K562 (cell line): ENCODE results near the gene SH3BGR. TPM values are rescaled to one million over a fixed set of nuclear protein-coding genes. Genes with fewer than 3 reads are reported as not detected.
A peak's percentile ranks its signal among the peaks of the same experiment; 100 is the strongest.

ENCODE experiments used
- ATF6 ChIP-seq: sonication (generic); formaldehyde crosslinking; IDR thresholded peaks from 2 replicates; pipeline ENCODE4 v1.4.0; 2020; ENCODE audit warnings: mild to moderate bottlenecking, missing genetic modification reagents
- CHD1 ChIP-seq: fragments of 200-600 bp; sonication (generic); IDR thresholded peaks from one replicate; pipeline ENCODE4 v1.6.1; 2012; ENCODE audit warnings: mild to moderate bottlenecking, moderate library complexity, low read length, inconsistent platforms
- DACH1 ChIP-seq: fragments of 450-650 bp; IDR thresholded peaks from 2 replicates; pipeline ENCODE4 v1.6.1; 2018; ENCODE audit not compliant: partially characterized antibody
- ERF ChIP-seq: fragments of 450-650 bp; formaldehyde crosslinking; IDR thresholded peaks from 2 replicates; pipeline ENCODE4 v1.4.0; 2020; ENCODE audit warnings: mild to moderate bottlenecking, mixed read lengths
- ETS1 ChIP-seq: conservative IDR thresholded peaks from 2 replicates; pipeline ENCODE4 v1.6.1; 2011; ENCODE audit warnings: low read depth, mild to moderate bottlenecking, low read length; ENCODE audit not compliant: control insufficient read depth
- EZH2 ChIP-seq: IDR thresholded peaks from 2 replicates; pipeline ENCODE4 v1.6.1; 2012; ENCODE audit warnings: low read depth, mild to moderate bottlenecking, inconsistent platforms, low read length, borderline replicate concordance
- HES1 ChIP-seq: fragments of 450-650 bp; IDR thresholded peaks from 2 replicates; pipeline ENCODE4 v1.6.1; 2016; ENCODE audit warnings: low read depth, mild to moderate bottlenecking, moderate library complexity
- NKRF ChIP-seq: fragments of 450-650 bp; IDR thresholded peaks from 2 replicates; pipeline ENCODE4 v1.6.1; 2016; ENCODE audit warnings: borderline replicate concordance
- RBM39 ChIP-seq: fragments of 200-400 bp; formaldehyde crosslinking; optimal IDR thresholded peaks from 2 replicates; pipeline ENCODE3; 2018; ENCODE audit warnings: low read depth, low read length
- RCOR1 ChIP-seq, 2 experiments: IDR thresholded peaks; 2 replicates each; pipeline ENCODE4 v1.6.1; 2012; ENCODE audit warnings: low read depth in 2 of 2, low read length in 2 of 2, borderline replicate concordance in 1 of 2, improper control_type of control experiment in 1 of 2
- SMAD4 ChIP-seq: fragments of 250-450 bp; sonication (Bioruptor Pico); conservative IDR thresholded peaks from 2 replicates; pipeline ENCODE4 v1.8.0; 2021; ENCODE audit warnings: inconsistent platforms, mild to moderate bottlenecking, moderate library complexity
- SRSF1 ChIP-seq: fragments of 200-400 bp; formaldehyde crosslinking; IDR thresholded peaks from 2 replicates; pipeline ENCODE4 v1.6.1; 2017; ENCODE audit warnings: mild to moderate bottlenecking, low read depth, low read length, moderate library complexity
- TBP ChIP-seq: optimal IDR thresholded peaks from 2 replicates; pipeline ENCODE3; 2011; ENCODE audit warnings: low read depth, low read length, improper control_type of control experiment
- TCF15 ChIP-seq: fragments of 250-450 bp; sonication (Bioruptor Pico); IDR thresholded peaks from 2 replicates; pipeline ENCODE4 v1.8.0; 2022; ENCODE audit warnings: moderate library complexity, mild to moderate bottlenecking, inconsistent platforms
- XRCC4 ChIP-seq: IDR thresholded peaks from one replicate; pipeline ENCODE4 v1.6.1; 2011; ENCODE audit not compliant: insufficient read depth, insufficient read length; ENCODE audit errors: extremely low read depth
- ZBTB49 ChIP-seq: sonication (generic); formaldehyde crosslinking; IDR thresholded peaks from 2 replicates; pipeline ENCODE4 v1.8.0; 2022; ENCODE audit warnings: missing genetic modification reagents, mild to moderate bottlenecking, borderline replicate concordance
- ZNF121 ChIP-seq: sonication (generic); formaldehyde crosslinking; conservative IDR thresholded peaks from 2 replicates; pipeline ENCODE4 v1.8.0; 2022; ENCODE audit warnings: missing genetic modification reagents
- ZNF644 ChIP-seq: fragments of 200-800 bp; sonication (Bioruptor generic); IDR thresholded peaks from 2 replicates; pipeline ENCODE4 v1.6.1; 2016; ENCODE audit warnings: low read depth, missing genetic modification characterization, missing compliant biosample characterization
- polyA plus RNA-seq, 8 experiments: library from polyadenylated mRNA; depleted of rRNA in 4 of 8; stranded (reverse) in 5 of 8; unstranded in 3 of 8; fragments of >200 nt; fragmentation: Nextera tagmentation in 2 of 8; fragmentation: Illumina TruSeq in 1 of 8; extraction: Ambion mirVana in 2 of 8; extraction: Trizol in 1 of 8; gene quantifications; 2 replicates each; pipeline versions ENCODE4 v1.2.1 to v1.2.3, GENCODE V29; 2011 to 2014; ENCODE audit warnings: inconsistent platforms in 1 of 8, missing spikeins in 1 of 8
- total RNA-seq, 7 experiments: library from RNA; depleted of rRNA in 6 of 7; stranded (reverse); fragments of >200 nt in 6 of 7; fragmentation: Illumina TruSeq in 2 of 7; extraction: Trizol in 2 of 7; gene quantifications; 2 replicates each; pipeline versions ENCODE4 v1.2.1 to v1.2.3, GENCODE V29; 2011 to 2021; ENCODE audit warnings: low replicate concordance in 1 of 7

Gene SH3BGR
- total and polyA plus RNA-seq, 9 of the 15 experiments (the other 6 are each of a cell fraction or from before 2014, with no cell fraction given) = 6.6 to 42.9 (median 25.6) TPM

- TF ChIP-seq XRCC4 (no peak), ZNF644 (tag) (no peak; the same call in 1 of the 2 replicates), CHD1 (peak; percentile 57), TCF15 (CRISPR knock-in tag) (no peak), ZBTB49 (CRISPR knock-in tag) (no peak; the same call in 1 of the 2 replicates), ETS1 (no peak), DACH1 (no peak), HES1 (0 out of 2 replicates have a peak, but pooled peaks have one; percentile 11), RBM39 (no peak), SRSF1 (no peak), NKRF (no peak), ATF6 (no peak), EZH2 (no peak), ZNF121 (CRISPR knock-in tag) (no peak), SMAD4 (CRISPR knock-in tag) (peak; percentile 60; the same call in 1 of the 2 replicates), TBP (no peak), RCOR1 (IDR thresholded peaks at IDR 0.05; ENCODE audit: borderline replicate concordance in 1 of 2, low read depth in 2 of 2, low read length in 2 of 2) (0 out of 4 replicates have a peak, but pooled peaks of 1 of the 2 experiments have one; percentile 50), ERF (CRISPR knock-in tag) (no peak)
Measured at GRCh38 chr21:39422527-39423241, 29.1 kb upstream of the SH3BGR start (continued).
